ENCODE measurements around the gene NPL.

NPL gene

DNA sequence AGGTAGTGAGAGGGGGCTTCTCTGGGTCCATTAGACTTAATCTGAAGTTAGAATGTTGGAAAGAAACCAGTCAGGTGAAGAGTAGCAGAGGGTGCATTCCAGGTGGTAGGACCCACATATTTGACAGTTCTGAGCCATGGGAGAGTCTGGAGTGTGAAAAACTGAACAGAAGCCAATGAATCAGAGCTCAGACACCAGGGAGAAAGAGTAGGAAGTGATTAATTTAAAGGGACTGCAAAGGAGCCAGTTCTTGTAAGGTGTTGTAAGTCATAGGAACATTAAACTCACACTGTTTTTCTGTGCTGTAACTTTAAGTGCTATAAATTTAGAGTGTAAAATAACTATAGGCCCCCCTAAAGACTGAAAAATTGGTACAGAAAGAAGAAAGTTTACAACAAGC lies 43.7 kb downstream of the NPL start:
- TF ChIP-seq, protein P1, sequence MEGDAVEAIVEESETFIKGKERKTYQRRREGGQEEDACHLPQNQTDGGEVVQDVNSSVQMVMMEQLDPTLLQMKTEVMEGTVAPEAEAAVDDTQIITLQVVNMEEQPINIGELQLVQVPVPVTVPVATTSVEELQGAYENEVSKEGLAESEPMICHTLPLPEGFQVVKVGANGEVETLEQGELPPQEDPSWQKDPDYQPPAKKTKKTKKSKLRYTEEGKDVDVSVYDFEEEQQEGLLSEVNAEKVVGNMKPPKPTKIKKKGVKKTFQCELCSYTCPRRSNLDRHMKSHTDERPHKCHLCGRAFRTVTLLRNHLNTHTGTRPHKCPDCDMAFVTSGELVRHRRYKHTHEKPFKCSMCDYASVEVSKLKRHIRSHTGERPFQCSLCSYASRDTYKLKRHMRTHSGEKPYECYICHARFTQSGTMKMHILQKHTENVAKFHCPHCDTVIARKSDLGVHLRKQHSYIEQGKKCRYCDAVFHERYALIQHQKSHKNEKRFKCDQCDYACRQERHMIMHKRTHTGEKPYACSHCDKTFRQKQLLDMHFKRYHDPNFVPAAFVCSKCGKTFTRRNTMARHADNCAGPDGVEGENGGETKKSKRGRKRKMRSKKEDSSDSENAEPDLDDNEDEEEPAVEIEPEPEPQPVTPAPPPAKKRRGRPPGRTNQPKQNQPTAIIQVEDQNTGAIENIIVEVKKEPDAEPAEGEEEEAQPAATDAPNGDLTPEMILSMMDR (conservative IDR thresholded peaks at IDR 0.05; ENCODE audit: control insufficient read depth, insufficient read depth, low read depth, low read length): no peak
- peak; percentile 40 for DNase-seq (ENCODE audit: low read depth)

DNA sequence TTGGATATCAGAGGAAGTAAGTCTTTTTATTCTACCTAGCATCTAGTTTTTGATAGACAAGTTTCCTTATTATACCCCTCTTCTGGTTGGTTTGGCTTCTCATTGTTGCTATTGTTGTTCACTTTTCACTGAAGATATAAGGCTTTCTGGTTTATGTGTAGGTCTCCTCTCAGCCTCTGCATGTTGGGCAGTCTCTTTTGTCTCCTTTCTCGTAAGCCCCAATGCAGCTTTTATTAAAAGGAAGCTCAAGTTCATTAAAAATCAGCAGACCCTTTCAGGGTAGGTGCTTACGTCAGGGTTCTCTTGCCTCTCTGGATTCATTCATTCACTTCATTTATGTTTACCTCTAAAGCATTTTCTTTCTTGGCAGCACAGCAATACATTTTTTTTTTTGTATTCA lies 44.8 kb downstream of the NPL start:
- H3K4me3 ChIP-seq (ENCODE audit: control insufficient read depth, low read depth, low read length): no peak overlapping the region
- no peak for DNase-seq (ENCODE audit: low read depth)
- TF ChIP-seq, protein P1 (conservative IDR thresholded peaks at IDR 0.05; ENCODE audit: control insufficient read depth, insufficient read depth, low read depth, low read length): no peak

More for the DNA sequence above, 43.7 kb downstream of the NPL start:
- no peak overlapping the region for H3K4me3 ChIP-seq (ENCODE audit: control insufficient read depth, low read depth, low read length)

DNA sequence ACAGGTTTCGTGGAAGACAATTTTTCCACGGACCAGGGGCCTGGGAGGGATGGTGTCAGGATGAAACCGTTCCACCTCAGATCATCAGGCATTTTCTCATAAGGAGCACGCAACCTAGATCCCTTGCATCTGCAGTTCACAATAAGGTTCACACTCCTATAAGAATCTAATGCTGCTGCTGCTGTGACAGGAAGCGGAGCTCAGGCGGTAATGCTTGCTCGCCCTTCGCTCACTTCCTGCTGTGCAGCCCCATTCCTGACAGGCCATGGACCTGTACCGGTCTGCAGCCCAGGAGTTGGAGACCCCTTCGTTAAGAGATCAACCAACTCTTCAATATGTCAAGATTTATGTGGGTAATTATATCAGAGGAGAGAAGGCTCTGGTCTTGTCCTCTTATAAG lies 46.2 kb downstream of the NPL start:
- no peak for DNase-seq (ENCODE audit: low read depth)
- no peak overlapping the region for H3K4me3 ChIP-seq (ENCODE audit: control insufficient read depth, low read depth, low read length)
- TF ChIP-seq, protein P1 (conservative IDR thresholded peaks at IDR 0.05; ENCODE audit: control insufficient read depth, insufficient read depth, low read depth, low read length): no peak

DNA sequence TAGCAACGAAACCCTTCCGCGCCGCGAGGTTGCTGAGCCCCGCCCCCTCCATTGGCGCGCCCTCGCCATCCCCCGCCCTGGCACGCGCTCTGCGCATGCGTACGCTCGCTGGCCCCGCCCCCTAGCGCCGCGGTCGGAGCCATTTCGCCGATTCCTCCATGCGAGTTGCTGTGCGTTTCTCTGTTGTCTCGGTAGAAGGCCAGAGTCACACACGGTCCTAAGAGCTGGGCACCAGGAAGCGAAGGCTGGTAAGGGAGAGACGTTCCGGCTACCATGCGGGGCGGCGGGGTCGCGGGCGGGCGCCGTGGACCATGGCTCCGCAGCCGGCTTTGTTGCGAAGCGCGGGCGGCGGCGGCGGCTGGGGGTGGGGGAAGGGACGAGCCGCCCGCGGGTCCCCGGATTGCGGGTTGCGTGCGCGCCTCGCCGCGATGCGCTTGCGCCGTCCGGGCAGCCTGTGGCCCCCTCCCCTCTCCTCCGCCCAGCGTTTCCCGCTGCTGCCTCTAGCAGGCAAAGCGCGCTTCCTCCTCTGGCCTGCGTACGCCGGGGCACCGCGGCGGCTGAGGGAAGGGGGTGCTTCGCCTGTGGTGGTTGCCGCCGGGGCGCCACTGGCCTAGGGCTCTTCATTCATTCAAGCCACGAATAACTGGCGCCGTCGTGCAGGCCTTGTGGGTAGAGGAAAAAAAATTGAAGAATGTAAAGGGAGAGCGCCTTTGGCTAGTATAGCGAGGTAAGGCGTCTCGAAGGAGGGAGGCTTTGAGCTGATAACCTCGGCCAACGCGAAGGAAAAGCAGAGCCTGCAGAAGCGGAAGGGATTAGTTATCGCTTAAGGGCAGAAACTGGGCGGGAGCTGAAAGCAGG lies 49.9 kb downstream of the NPL start, which contains the start of gene DHX9:
DHX9 (plus strand) TSS at position 139 of the 858 bp plus-strand sequence. CDS start 3,220 bp downstream, outside the sequence.
- TF ChIP-seq, protein P1 (conservative IDR thresholded peaks at IDR 0.05; ENCODE audit: control insufficient read depth, insufficient read depth, low read depth, low read length): no peak
- H3K4me3 ChIP-seq (ENCODE audit: control insufficient read depth, low read depth, low read length): peak within 1 kb of the TSS; percentile 96
- peak; percentile 84 for DNase-seq (ENCODE audit: low read depth)

DNA sequence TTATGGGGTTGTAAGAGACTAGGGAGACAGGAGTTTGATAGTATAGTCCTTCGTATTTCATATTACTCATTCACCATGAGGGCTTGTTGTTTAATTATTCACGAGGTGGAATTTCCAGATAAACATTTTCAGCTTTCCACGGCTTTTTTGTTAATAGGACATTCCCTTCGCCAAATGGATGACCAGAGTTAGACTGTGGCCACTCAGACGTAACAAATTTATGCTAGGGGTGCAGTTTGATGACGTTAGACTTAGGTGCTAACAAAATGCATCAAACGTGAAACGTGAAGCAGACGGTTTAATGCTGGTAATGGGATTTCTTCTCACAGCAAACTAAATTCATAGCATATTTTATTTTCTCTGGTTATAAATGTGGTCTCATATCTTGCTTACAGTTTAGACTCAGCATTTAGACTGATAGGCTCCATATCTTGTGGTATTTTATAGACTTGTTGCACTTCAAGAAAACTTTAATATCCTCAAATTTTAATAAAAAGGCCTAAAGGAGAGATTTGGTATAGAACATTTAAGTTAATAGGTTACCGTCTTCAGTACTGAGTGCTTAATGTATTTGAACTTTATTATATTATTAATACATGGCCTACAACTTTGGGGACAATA lies 51.9 kb downstream of the NPL start:
- H3K4me3 ChIP-seq (ENCODE audit: control insufficient read depth, low read depth, low read length): peak overlapping the region; percentile 96
- TF ChIP-seq, protein P1 (conservative IDR thresholded peaks at IDR 0.05; ENCODE audit: control insufficient read depth, insufficient read depth, low read depth, low read length): no peak
- peak; percentile 44 for DNase-seq (ENCODE audit: low read depth)

DNA sequence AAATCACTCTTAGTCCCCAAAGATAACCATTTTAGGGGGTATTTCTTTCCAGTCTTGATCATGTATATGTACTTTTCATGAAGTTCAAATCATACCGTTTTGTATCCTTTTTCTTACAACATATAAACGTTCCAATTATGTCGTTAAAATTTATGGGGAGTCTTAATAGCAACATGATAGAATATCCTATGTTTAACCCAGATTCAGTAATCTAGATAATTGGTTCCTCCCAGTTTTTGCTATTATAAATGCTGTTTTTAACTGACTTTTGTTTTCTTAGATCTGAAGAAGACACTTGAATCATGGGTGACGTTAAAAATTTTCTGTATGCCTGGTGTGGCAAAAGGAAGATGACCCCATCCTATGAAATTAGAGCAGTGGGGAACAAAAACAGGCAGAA lies 52.7 kb downstream of the NPL start:
- H3K4me3 ChIP-seq (ENCODE audit: control insufficient read depth, low read depth, low read length): peak overlapping the region; percentile 96
- DNase-seq (ENCODE audit: low read depth): no peak
- TF ChIP-seq, protein P1 (conservative IDR thresholded peaks at IDR 0.05; ENCODE audit: control insufficient read depth, insufficient read depth, low read depth, low read length): no peak

Data from fibroblast of mammary gland (primary cell).